Measurements from ENCODE around the gene AP2B1.
A peak's percentile ranks its signal among the peaks of the same experiment; 100 is the strongest.

Gene AP2B1

GRCh38 chr17:35578197-35578928 lies 8.8 kb upstream of the AP2B1 start, which contains the start of gene PEX12 (continued):
- TF ChIP-seq PRDM10 (tag by site-specific recombination; IDR thresholded peaks at IDR 0.05): peak; percentile 54
- TF ChIP-seq INSM2 (tag by site-specific recombination; IDR thresholded peaks at IDR 0.05): no peak
- peak; percentile 24; the same call in 1 of the 2 replicates for TF ChIP-seq ZNF449 (tag by site-specific recombination; IDR thresholded peaks at IDR 0.05)
- TF ChIP-seq ZNF48 (tag by site-specific recombination; IDR thresholded peaks at IDR 0.05): no peak
- peak; percentile 75 for TF ChIP-seq PATZ1 (tag by site-specific recombination; IDR thresholded peaks at IDR 0.05)
- no peak for TF ChIP-seq ZNF202 (tag by site-specific recombination; IDR thresholded peaks at IDR 0.05; ENCODE audit: borderline replicate concordance)
- no peak for TF ChIP-seq ZNF266 (tag by site-specific recombination; IDR thresholded peaks at IDR 0.05; ENCODE audit: low read depth)
- TF ChIP-seq ZNF560 (tag by site-specific recombination; IDR thresholded peaks at IDR 0.05; ENCODE audit: borderline replicate concordance): no peak
- peak; percentile 14; the same call in 1 of the 2 replicates for TF ChIP-seq ZSCAN30 (tag by site-specific recombination; IDR thresholded peaks at IDR 0.05)
- peak; percentile 84 for TF ChIP-seq ZBTB6 (tag by site-specific recombination; IDR thresholded peaks at IDR 0.05)
- TF ChIP-seq SETDB1 (IDR thresholded peaks at IDR 0.05; ENCODE audit: insufficient read length, low read length): no peak
- TF ChIP-seq ZNF335 (tag by site-specific recombination; conservative IDR thresholded peaks at IDR 0.05): peak; percentile 94
- no peak for TF ChIP-seq ZNF571 (tag by site-specific recombination; IDR thresholded peaks at IDR 0.05)
- TF ChIP-seq ZXDB (tag by site-specific recombination; IDR thresholded peaks at IDR 0.05): peak; percentile 65; the same call in 1 of the 2 replicates
- 0 out of 2 replicates have a peak, but pooled peaks have one; percentile 24 for TF ChIP-seq ZNF398 (tag by site-specific recombination; IDR thresholded peaks at IDR 0.05)
- no peak for TF ChIP-seq RBAK (tag by site-specific recombination; IDR thresholded peaks at IDR 0.05)
- TF ChIP-seq KLF8 (tag by site-specific recombination; IDR thresholded peaks at IDR 0.05): peak; percentile 83
- no peak for TF ChIP-seq BCL11B (tag by site-specific recombination; IDR thresholded peaks at IDR 0.05; ENCODE audit: low read depth)
- no peak for TF ChIP-seq ZNF121 (tag by site-specific recombination; IDR thresholded peaks at IDR 0.05)
- TF ChIP-seq ZSCAN16 (tag by site-specific recombination; IDR thresholded peaks at IDR 0.05): no peak
- no peak for TF ChIP-seq ZNF157 (tag by site-specific recombination; IDR thresholded peaks at IDR 0.05)
- TF ChIP-seq PRDM1 (tag by site-specific recombination; IDR thresholded peaks at IDR 0.05): no peak; the same call in 1 of the 2 replicates
- TF ChIP-seq ZNF776 (tag by site-specific recombination; IDR thresholded peaks at IDR 0.05; ENCODE audit: borderline replicate concordance): no peak
- TF ChIP-seq ZNF558 (tag by site-specific recombination; IDR thresholded peaks at IDR 0.05): no peak; the same call in 1 of the 2 replicates
- TF ChIP-seq ZNF549 (tag by site-specific recombination; IDR thresholded peaks at IDR 0.05): no peak
- TF ChIP-seq ZBTB8A (tag by site-specific recombination; IDR thresholded peaks at IDR 0.05): peak; percentile 58; the same call in 1 of the 2 replicates
- TF ChIP-seq ZNF701 (tag by site-specific recombination; IDR thresholded peaks at IDR 0.05): no peak
